ENCODE measurements around the gene PPP3R1. TPM values are rescaled to one million over a fixed set of nuclear protein-coding genes. Genes with fewer than 3 reads are reported as not detected.

Gene PPP3R1
- total and polyA plus RNA-seq, 4 donors: 2.4 to 42.5 (median 18.3) TPM

DNA sequence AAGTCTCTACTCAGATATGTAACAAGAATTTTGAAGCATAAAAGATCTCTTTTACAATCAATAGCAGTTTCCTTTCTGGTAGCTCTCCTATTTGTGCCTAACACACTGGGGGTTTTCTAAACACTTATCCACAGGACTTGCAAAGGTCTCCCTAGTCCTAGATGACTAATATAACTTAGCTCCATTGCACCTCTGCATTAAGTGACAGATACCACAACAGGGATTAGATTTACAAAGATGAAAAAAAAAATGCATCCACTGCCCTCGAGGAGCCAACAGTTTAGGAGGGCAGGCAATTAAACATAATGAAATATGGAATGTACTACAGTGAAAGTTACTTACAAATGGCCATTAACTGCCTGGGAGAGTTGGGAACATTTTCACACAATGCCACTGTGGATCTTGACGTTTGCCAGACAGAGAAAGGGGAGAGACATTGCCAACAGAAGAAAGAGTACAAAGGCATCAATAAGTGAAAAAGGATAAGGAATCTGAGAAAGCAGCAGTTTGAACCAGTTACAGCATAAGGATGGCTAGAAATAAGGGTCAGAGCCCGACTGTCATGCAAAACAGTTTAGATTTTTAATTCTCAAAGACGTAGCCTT is 14.3 kb downstream of the PPP3R1 start:
- no peaks in the 10 kb centered on the region for H3K27me3 ChIP-seq (ENCODE audit: control insufficient read depth in 4 of 4, insufficient read depth in 4 of 4, low read length in 3 of 4)
- H3K4me3 ChIP-seq (ENCODE audit: low read depth in 1 of 3, low read length in 3 of 3): no peak overlapping the region
- no peaks in the 10 kb centered on the region for H3K36me3 ChIP-seq (ENCODE audit: control insufficient read depth in 4 of 4, insufficient read depth in 3 of 4, low read depth in 1 of 4, low read length in 3 of 4)
- H3K27ac ChIP-seq (ENCODE audit: low read depth in 1 of 2, low read length in 2 of 2): no peak overlapping the region
- peaks cover 2 to 16% (median 9%) of the 10 kb centered on the region in 4 donors for H3K4me1 ChIP-seq (ENCODE audit: control insufficient read depth in 4 of 4, insufficient read depth in 4 of 4, low read length in 3 of 4)
- DNase-seq (ENCODE audit: low spot score): no peak
- 58% methylated on average over 4 of the region's 4 CpGs for WGBS
- no peak overlapping the region for H3K9ac ChIP-seq (ENCODE audit: low read depth in 1 of 2, low read length in 2 of 2)
- no peak for TF ChIP-seq EGR1 (IDR thresholded peaks at IDR 0.05; ENCODE audit: low read depth in 2 of 2)
- no peak for TF ChIP-seq RAD21 (IDR thresholded peaks at IDR 0.05)
- TF ChIP-seq FOXA1 (IDR thresholded peaks at IDR 0.05): no peak
- TF ChIP-seq SP1 (IDR thresholded peaks at IDR 0.05): no peak
- no peak for TF ChIP-seq HNF4G (IDR thresholded peaks at IDR 0.05)
- TF ChIP-seq NR2F2 (IDR thresholded peaks at IDR 0.05): no peak
- no peak for TF ChIP-seq TAF1 (conservative IDR thresholded peaks at IDR 0.05)
- TF ChIP-seq CTCF (IDR thresholded peaks at IDR 0.05; ENCODE audit: low read depth, low read length, missing input control): no peak
- no peaks in the 10 kb centered on the region for H3K9me3 ChIP-seq (ENCODE audit: control insufficient read depth in 4 of 4, low read length in 3 of 4)

DNA sequence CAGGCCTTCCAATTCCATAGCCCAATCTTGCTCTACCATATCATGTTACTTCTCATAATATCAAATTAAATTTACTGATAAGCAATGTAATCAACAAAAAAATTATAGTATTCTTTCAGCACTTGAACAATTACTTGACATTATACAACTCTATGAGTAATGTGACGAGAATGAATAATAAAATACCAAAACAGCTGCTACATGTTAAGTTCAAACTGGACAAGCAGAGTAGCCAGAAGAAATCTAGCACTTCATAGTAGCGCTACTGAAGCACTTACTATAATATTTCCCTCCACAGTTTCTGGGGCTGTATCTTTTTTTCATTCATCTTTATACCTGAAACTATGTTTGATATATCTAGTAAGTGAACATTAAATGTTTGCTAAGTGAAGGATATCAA is 14.9 kb downstream of the PPP3R1 start:
- peaks cover 2 to 16% (median 10%) of the 10 kb centered on the region in 4 donors for H3K4me1 ChIP-seq (ENCODE audit: control insufficient read depth in 4 of 4, insufficient read depth in 4 of 4, low read length in 3 of 4)
- no peaks in the 10 kb centered on the region for H3K27me3 ChIP-seq (ENCODE audit: control insufficient read depth in 4 of 4, insufficient read depth in 4 of 4, low read length in 3 of 4)
- no peak overlapping the region for H3K27ac ChIP-seq (ENCODE audit: low read depth in 1 of 2, low read length in 2 of 2)
- WGBS: 83% methylated on average over 2 of the region's 2 CpGs
- H3K36me3 ChIP-seq (ENCODE audit: control insufficient read depth in 4 of 4, insufficient read depth in 3 of 4, low read depth in 1 of 4, low read length in 3 of 4): no peaks in the 10 kb centered on the region
- no peak overlapping the region for H3K4me3 ChIP-seq (ENCODE audit: low read depth in 1 of 3, low read length in 3 of 3)
- DNase-seq (ENCODE audit: low spot score): no peak
- H3K9me3 ChIP-seq (ENCODE audit: control insufficient read depth in 4 of 4, low read length in 3 of 4): no peaks in the 10 kb centered on the region
- TF ChIP-seq CTCF (IDR thresholded peaks at IDR 0.05; ENCODE audit: low read depth, low read length, missing input control): no peak
- TF ChIP-seq FOXA1 (IDR thresholded peaks at IDR 0.05): no peak
- no peak for TF ChIP-seq JUND (IDR thresholded peaks at IDR 0.05)
- TF ChIP-seq YY1 (IDR thresholded peaks at IDR 0.05): no peak
- TF ChIP-seq HNF4A (conservative IDR thresholded peaks at IDR 0.05): no peak
- TF ChIP-seq FOXA2 (IDR thresholded peaks at IDR 0.05): no peak
- no peak for TF ChIP-seq ZBTB33 (IDR thresholded peaks at IDR 0.05)
- no peak for TF ChIP-seq NR2F2 (IDR thresholded peaks at IDR 0.05)
- no peak for TF ChIP-seq RXRA (IDR thresholded peaks at IDR 0.05)
- no peak for TF ChIP-seq RAD21 (IDR thresholded peaks at IDR 0.05)
- TF ChIP-seq SP1 (IDR thresholded peaks at IDR 0.05): no peak
- TF ChIP-seq GABPA (IDR thresholded peaks at IDR 0.05 in 1 of 2, conservative IDR thresholded peaks at IDR 0.05 in 1 of 2): no peak
- TF ChIP-seq HNF4G (IDR thresholded peaks at IDR 0.05): no peak
- TF ChIP-seq EGR1 (IDR thresholded peaks at IDR 0.05; ENCODE audit: low read depth in 2 of 2): no peak
- TF ChIP-seq, protein P1, sequence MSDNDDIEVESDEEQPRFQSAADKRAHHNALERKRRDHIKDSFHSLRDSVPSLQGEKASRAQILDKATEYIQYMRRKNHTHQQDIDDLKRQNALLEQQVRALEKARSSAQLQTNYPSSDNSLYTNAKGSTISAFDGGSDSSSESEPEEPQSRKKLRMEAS (IDR thresholded peaks at IDR 0.05): no peak
- TF ChIP-seq, protein P2, sequence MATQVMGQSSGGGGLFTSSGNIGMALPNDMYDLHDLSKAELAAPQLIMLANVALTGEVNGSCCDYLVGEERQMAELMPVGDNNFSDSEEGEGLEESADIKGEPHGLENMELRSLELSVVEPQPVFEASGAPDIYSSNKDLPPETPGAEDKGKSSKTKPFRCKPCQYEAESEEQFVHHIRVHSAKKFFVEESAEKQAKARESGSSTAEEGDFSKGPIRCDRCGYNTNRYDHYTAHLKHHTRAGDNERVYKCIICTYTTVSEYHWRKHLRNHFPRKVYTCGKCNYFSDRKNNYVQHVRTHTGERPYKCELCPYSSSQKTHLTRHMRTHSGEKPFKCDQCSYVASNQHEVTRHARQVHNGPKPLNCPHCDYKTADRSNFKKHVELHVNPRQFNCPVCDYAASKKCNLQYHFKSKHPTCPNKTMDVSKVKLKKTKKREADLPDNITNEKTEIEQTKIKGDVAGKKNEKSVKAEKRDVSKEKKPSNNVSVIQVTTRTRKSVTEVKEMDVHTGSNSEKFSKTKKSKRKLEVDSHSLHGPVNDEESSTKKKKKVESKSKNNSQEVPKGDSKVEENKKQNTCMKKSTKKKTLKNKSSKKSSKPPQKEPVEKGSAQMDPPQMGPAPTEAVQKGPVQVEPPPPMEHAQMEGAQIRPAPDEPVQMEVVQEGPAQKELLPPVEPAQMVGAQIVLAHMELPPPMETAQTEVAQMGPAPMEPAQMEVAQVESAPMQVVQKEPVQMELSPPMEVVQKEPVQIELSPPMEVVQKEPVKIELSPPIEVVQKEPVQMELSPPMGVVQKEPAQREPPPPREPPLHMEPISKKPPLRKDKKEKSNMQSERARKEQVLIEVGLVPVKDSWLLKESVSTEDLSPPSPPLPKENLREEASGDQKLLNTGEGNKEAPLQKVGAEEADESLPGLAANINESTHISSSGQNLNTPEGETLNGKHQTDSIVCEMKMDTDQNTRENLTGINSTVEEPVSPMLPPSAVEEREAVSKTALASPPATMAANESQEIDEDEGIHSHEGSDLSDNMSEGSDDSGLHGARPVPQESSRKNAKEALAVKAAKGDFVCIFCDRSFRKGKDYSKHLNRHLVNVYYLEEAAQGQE (IDR thresholded peaks at IDR 0.05): no peak
- no peak for TF ChIP-seq TAF1 (conservative IDR thresholded peaks at IDR 0.05)
- TF ChIP-seq, protein P3, sequence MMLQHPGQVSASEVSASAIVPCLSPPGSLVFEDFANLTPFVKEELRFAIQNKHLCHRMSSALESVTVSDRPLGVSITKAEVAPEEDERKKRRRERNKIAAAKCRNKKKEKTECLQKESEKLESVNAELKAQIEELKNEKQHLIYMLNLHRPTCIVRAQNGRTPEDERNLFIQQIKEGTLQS (IDR thresholded peaks at IDR 0.05): no peak
- H3K9ac ChIP-seq (ENCODE audit: low read depth in 1 of 2, low read length in 2 of 2): no peak overlapping the region
